H9 (cell line): ENCODE data around the gene YIPF5. TPM values are rescaled to one million over a fixed set of nuclear protein-coding genes. Genes with fewer than 3 reads are reported as not detected.

Experiments
- DNase-seq: peaks from one replicate; pipeline ENCODE4 v3.0.0-alpha.2; 2017
- H2AFZ ChIP-seq: one replicate; pipeline ENCODE4 v1.6.1; 2013; ENCODE audit warnings: mild to moderate bottlenecking, low read length, control low read depth, moderate library complexity
- H2AK5ac ChIP-seq: 2 replicates; pipeline ENCODE4 v1.6.1; 2013; ENCODE audit warnings: low read length, control low read depth, mixed read lengths; ENCODE audit not compliant: insufficient read length
- H2BK120ac ChIP-seq: one replicate; pipeline ENCODE4 v1.6.1; 2013; ENCODE audit warnings: low read depth, mild to moderate bottlenecking, low read length, control low read depth, inconsistent platforms; ENCODE audit not compliant: poor library complexity, severe bottlenecking
- H2BK12ac ChIP-seq: 2 replicates; pipeline ENCODE4 v1.6.1; 2013; ENCODE audit warnings: low read length, control low read depth, mixed read lengths, low read depth; ENCODE audit not compliant: insufficient read length
- H2BK15ac ChIP-seq: 2 replicates; pipeline ENCODE4 v1.6.1; 2013; ENCODE audit warnings: low read depth, low read length, control low read depth
- H2BK20ac ChIP-seq: one replicate; pipeline ENCODE4 v1.6.1; 2013; ENCODE audit warnings: low read depth, mild to moderate bottlenecking, low read length, control low read depth, inconsistent platforms; ENCODE audit not compliant: poor library complexity, severe bottlenecking
- H2BK5ac ChIP-seq: 2 replicates; pipeline ENCODE4 v1.6.1; 2013; ENCODE audit warnings: low read length, control low read depth, mixed read lengths; ENCODE audit not compliant: insufficient read length
- H3K14ac ChIP-seq: 2 replicates; pipeline ENCODE4 v1.6.1; 2013; ENCODE audit warnings: low read length, control low read depth; ENCODE audit not compliant: insufficient read depth
- H3K18ac ChIP-seq: 2 replicates; pipeline ENCODE4 v1.6.1; 2013; ENCODE audit warnings: low read depth, mild to moderate bottlenecking, mixed read lengths, low read length, control low read depth; ENCODE audit not compliant: insufficient read length
- H3K23ac ChIP-seq: 2 replicates; pipeline ENCODE4 v1.6.1; 2013; ENCODE audit warnings: low read length, control low read depth, mixed read lengths, low read depth; ENCODE audit not compliant: insufficient read length
- H3K23me2 ChIP-seq: 2 replicates; pipeline ENCODE4 v1.6.1; 2013; ENCODE audit warnings: low read depth, mild to moderate bottlenecking, mixed read lengths, low read length, control low read depth; ENCODE audit not compliant: insufficient read length, poor library complexity, severe bottlenecking
- H3K27ac ChIP-seq: 2 replicates; pipeline ENCODE4 v1.5.1; 2013; ENCODE audit warnings: low read length, control low read depth, mixed read lengths, low read depth; ENCODE audit not compliant: insufficient read length
- H3K27me3 ChIP-seq: 2 replicates; pipeline ENCODE4 v1.6.1; 2013; ENCODE audit warnings: low read length, control low read depth, inconsistent platforms; ENCODE audit not compliant: insufficient read depth
- H3K4ac ChIP-seq: 2 replicates; pipeline ENCODE4 v1.6.1; 2013; ENCODE audit warnings: low read depth, mild to moderate bottlenecking, control low read depth, inconsistent platforms, low read length, moderate library complexity
- H3K4me1 ChIP-seq: 2 replicates; pipeline ENCODE4 v1.6.1; 2013; ENCODE audit warnings: low read length, control low read depth, inconsistent platforms; ENCODE audit not compliant: insufficient read depth
- H3K4me2 ChIP-seq: 2 replicates; pipeline ENCODE4 v1.6.1; 2013; ENCODE audit warnings: low read length, control low read depth, mixed read lengths; ENCODE audit not compliant: insufficient read length, insufficient read depth
- H3K56ac ChIP-seq: 2 replicates; pipeline ENCODE4 v1.6.1; 2013; ENCODE audit warnings: low read depth, mild to moderate bottlenecking, mixed read lengths, low read length, control low read depth; ENCODE audit not compliant: insufficient read length
- H3K79me1 ChIP-seq: 2 replicates; pipeline ENCODE4 v1.6.1; 2013; ENCODE audit warnings: low read depth, mild to moderate bottlenecking, moderate library complexity, low read length, control low read depth, inconsistent platforms; ENCODE audit not compliant: insufficient read depth, poor library complexity, severe bottlenecking
- H3K79me2 ChIP-seq: 2 replicates; pipeline ENCODE4 v1.6.1; 2013; ENCODE audit warnings: low read length, control low read depth, inconsistent platforms; ENCODE audit not compliant: insufficient read depth
- H3K9ac ChIP-seq: 2 replicates; pipeline ENCODE4 v1.6.1; 2013; ENCODE audit warnings: low read length, control low read depth, mixed read lengths; ENCODE audit not compliant: insufficient read length; ENCODE audit errors: extremely low read depth
- H3K9me3 ChIP-seq: one replicate; pipeline ENCODE4 v1.6.1; 2013; ENCODE audit warnings: low read depth, low read length, inconsistent platforms; ENCODE audit not compliant: control insufficient read depth
- H3T11ph ChIP-seq: one replicate; pipeline ENCODE4 v1.6.1; 2013; ENCODE audit warnings: mild to moderate bottlenecking, low read length, control low read depth, inconsistent platforms
- H4K20me1 ChIP-seq: one replicate; pipeline ENCODE4 v1.6.1; 2013; ENCODE audit not compliant: control insufficient read depth, insufficient read length, insufficient read depth
- H4K5ac ChIP-seq: 2 replicates; pipeline ENCODE4 v1.6.1; 2013; ENCODE audit warnings: low read depth, mild to moderate bottlenecking, mixed read lengths, low read length, control low read depth; ENCODE audit not compliant: insufficient read length
- H4K8ac ChIP-seq: replicated peaks from 2 replicates; pipeline ENCODE4 v1.6.1; 2013; ENCODE audit warnings: low read length, control low read depth, mixed read lengths, low read depth; ENCODE audit not compliant: insufficient read length
- H4K91ac ChIP-seq: 2 replicates; pipeline ENCODE4 v1.6.1; 2013; ENCODE audit warnings: low read depth, mild to moderate bottlenecking, moderate library complexity, mixed read lengths, low read length, control low read depth; ENCODE audit not compliant: insufficient read length
- H3K27ac Mint-ChIP-seq, 3 experiments: 2 replicates in 2 of 3; 3 replicates in 1 of 3; pipeline ENCODE4 v1.8.0; 2020 to 2021; ENCODE audit warnings: mixed read lengths in 3 of 3, mild to moderate bottlenecking in 1 of 3, moderate library complexity in 1 of 3
- H3K27me3 Mint-ChIP-seq: 2 replicates; pipeline ENCODE4 v1.8.0; 2021; ENCODE audit warnings: low read depth, mild to moderate bottlenecking, moderate library complexity, mixed read lengths
- H3K36me3 Mint-ChIP-seq, 3 experiments: 2 replicates in 2 of 3; 3 replicates in 1 of 3; pipeline ENCODE4 v1.8.0; 2020 to 2021; ENCODE audit warnings: low read depth in 3 of 3, mixed read lengths in 3 of 3; ENCODE audit not compliant: insufficient read depth in 1 of 3
- H3K4me1 Mint-ChIP-seq, 2 experiments: 2 replicates each; pipeline ENCODE4 v1.8.0; 2020; ENCODE audit warnings: mixed read lengths in 2 of 2
- H3K4me3 Mint-ChIP-seq, 2 experiments: 2 replicates in 1 of 2; 3 replicates in 1 of 2; pipeline ENCODE4 v1.8.0; 2020 to 2021; ENCODE audit warnings: mild to moderate bottlenecking in 2 of 2, mixed read lengths in 2 of 2, moderate library complexity in 1 of 2
- H3K9me3 Mint-ChIP-seq, 2 experiments: 2 replicates in 1 of 2; 3 replicates in 1 of 2; pipeline ENCODE4 v1.8.0; 2020; ENCODE audit warnings: mild to moderate bottlenecking in 2 of 2, mixed read lengths in 2 of 2, moderate library complexity in 1 of 2
- CTCF ChIP-seq: fragments of 200-600 bp; sonication (generic); conservative IDR thresholded peaks from 3 replicates; pipeline ENCODE4 v1.8.0; 2021; ENCODE audit warnings: antibody characterized with exemption, mild to moderate bottlenecking
- WGBS: extraction: QIAGEN DNeasy Blood & Tissue Kit; methylation state at CpG from one replicate; pipeline ENCODE4 v1.1.7; 2013; ENCODE audit warnings: missing lambda C conversion rate, low lambda C conversion rate, mixed read lengths; ENCODE audit not compliant: insufficient read length; ENCODE audit errors: extremely low coverage; 5-methylcytosine and 5-hydroxymethylcytosine counted together
- total RNA-seq: library from RNA; stranded (reverse); gene quantifications from 2 replicates; pipeline ENCODE4 v1.2.1, GENCODE V29; 2021

The YIPF5 gene
- total RNA-seq, 1 experiment from 2014 or later, result 44.6 TPM

- H3K4me1 ChIP-seq, result no peaks in the 10 kb centered on the region
- no CpG with 5 or more reads among the region's 3 CpGs for WGBS
- no peaks in the 10 kb centered on the region for H3K9me3 Mint-ChIP-seq
- peaks cover 4% of the 10 kb centered on the region for H3K79me1 ChIP-seq
- no peak overlapping the region for H3K27ac ChIP-seq
- H3K4me2 ChIP-seq, result no peak overlapping the region
- no peak for TF ChIP-seq CTCF
- H3K56ac ChIP-seq, result no peak overlapping the region
- no peak overlapping the region for H2BK20ac ChIP-seq
- no peak overlapping the region for H2BK120ac ChIP-seq
- H2BK5ac ChIP-seq, result no peak overlapping the region
- no peak overlapping the region for H3K27ac Mint-ChIP-seq
- no peak overlapping the region for H4K8ac ChIP-seq
- no peaks in the 10 kb centered on the region; the same call in 1 of the 2 replicates for H3K79me2 ChIP-seq
- H2AFZ ChIP-seq, result no peak overlapping the region
- H3K23me2 ChIP-seq, result peaks cover 4% of the 10 kb centered on the region
- H4K5ac ChIP-seq, result no peak overlapping the region
- H2BK15ac ChIP-seq, result no peak overlapping the region
- H2AK5ac ChIP-seq, result no peak overlapping the region
- H3K9ac ChIP-seq, result no peak overlapping the region
- H3K4me1 Mint-ChIP-seq, result peaks cover 16 to 21% of the 10 kb centered on the region in 2 experiments
- DNase-seq, result no peak
- H4K20me1 ChIP-seq, result no peaks in the 10 kb centered on the region
- no peak overlapping the region for H4K91ac ChIP-seq
- H3K27me3 ChIP-seq, result no peaks in the 10 kb centered on the region
- no peak overlapping the region for H2BK12ac ChIP-seq
- no peak overlapping the region for H3K4me3 Mint-ChIP-seq
- H3K27me3 Mint-ChIP-seq, result peaks cover 3% of the 10 kb centered on the region
- no peak overlapping the region for H3K23ac ChIP-seq
- no peak overlapping the region for H3K4ac ChIP-seq
- H3K18ac ChIP-seq, result no peak overlapping the region
- no peak overlapping the region for H3K14ac ChIP-seq
- no peaks in the 10 kb centered on the region for H3K9me3 ChIP-seq
- H3T11ph ChIP-seq, result no peak overlapping the region
- peaks cover 11 to 39% (median 37%) of the 10 kb centered on the region in 3 experiments; a peak in 6 of 7 replicates for H3K36me3 Mint-ChIP-seq
Observed at GRCh38 chr5:144167998-144168397, 2.5 kb downstream of the YIPF5 start.
